Hematopoietic multipotent progenitor cell (in vitro differentiated cells): ENCODE measurements around the gene KRT6A. TPM values are rescaled to one million over a fixed set of nuclear protein-coding genes. Genes with fewer than 3 reads are reported as not detected.
"Not testable (repeated sequence)": the region's sequence is repeated elsewhere in the genome, so short reads cannot be mapped to it uniquely, and the experiment has no call there.

Experiments used
- DNase-seq, 3 donors: peaks; one replicate each; pipeline ENCODE4 v3.0.0-alpha.2; 2011 to 2015; ENCODE audit warnings: low read depth in 2 of 3, low spot score in 2 of 3
- total RNA-seq: library from RNA; depleted of rRNA; stranded (reverse); fragments of >200 nt; gene quantifications from one replicate; pipeline ENCODE4 v1.2.3, GENCODE V29; 2012

KRT6A gene
- total RNA-seq, 1 donor: not detected

GRCh38 chr12:52474212-52474611 is 18.8 kb downstream of the KRT6A start:
- no peak for DNase-seq

DNA sequence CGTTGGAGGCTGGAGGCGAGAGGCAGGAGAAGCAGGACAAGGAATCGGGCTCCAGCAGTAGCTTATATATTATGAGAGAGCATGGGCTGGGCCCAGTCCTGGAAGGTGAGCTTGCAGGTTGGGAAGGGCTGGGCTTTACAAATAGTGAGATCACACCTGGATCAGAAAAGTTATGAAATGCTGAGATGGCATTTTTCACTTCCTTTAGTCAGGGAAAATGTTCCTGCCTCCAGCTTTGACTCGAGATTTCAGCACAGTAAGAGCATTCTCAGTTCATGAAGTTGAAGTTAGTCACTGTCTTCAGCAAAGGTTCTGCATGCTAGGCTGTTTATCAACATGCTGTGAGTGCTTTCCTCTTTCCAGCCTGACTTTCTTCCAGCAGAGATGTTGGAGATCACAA is 19.3 kb downstream of the KRT6A start, which contains the start of gene KRT6C:
KRT6C (minus strand) TSS at position 38 of the 400 bp plus-strand sequence. CDS start 68 bp downstream, outside the sequence.
- DNase-seq: no peak

DNA sequence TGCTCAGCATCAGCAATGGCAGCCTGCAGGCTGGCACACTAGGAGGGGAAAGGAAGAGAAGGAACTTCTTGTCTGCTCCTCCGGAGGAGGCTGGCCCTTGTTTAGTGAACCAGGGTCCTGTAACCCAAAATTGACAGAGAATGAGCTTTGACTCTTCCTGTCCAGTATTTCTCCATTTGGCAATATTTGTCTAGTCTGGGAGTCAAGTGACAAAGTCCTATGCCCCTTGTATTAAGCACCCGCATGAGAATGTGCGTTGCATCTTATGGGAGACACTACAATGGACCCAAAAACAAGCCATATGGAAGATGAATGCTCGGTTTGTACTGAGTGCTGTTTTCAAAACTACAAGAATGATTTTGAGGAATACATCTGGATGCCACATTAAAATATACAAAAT is 23.2 kb downstream of the KRT6A start:
- DNase-seq: no peak

DNA sequence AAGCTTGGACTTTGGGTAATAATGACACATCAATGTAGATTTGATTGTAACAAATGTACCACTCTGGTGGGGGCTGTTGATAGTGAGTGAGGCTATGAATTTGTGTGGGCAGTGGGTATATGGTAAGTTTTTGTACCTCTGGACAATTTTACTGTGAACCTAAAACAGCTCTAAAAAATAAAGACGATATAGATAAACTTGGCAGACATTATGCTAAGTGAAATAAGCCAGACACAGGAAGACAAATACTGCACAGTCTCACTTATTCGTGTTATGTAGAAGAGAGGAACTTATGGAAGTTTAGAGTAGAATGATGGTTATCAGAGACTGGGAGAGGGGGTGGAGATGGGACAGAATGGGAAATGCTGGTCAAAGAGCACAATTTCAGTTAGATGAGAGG is 28.2 kb downstream of the KRT6A start:
- no peak for DNase-seq

- no peak for DNase-seq
Measured at GRCh38 chr12:52461693-52462092, 31.4 kb downstream of the KRT6A start.

DNA sequence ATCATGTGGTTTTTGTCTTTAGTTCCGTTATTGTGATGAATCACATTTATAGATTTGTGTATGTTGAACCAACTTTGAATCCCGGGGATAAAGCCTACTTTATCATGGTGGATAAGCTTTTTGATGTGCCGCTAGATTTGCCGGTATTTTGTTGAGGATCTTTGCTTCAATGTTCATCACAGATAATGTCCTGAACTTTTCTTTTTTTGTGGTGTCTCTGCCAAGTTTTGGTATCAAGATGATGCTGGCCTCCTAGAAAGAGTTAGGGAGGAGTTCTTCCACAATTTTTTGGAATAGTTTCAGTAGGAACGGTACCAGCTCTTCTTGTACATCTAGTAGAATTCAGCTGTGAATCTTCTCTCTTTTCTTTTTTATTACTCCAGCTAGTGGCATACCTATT is 34.2 kb downstream of the KRT6A start:
- DNase-seq: no peak

DNA sequence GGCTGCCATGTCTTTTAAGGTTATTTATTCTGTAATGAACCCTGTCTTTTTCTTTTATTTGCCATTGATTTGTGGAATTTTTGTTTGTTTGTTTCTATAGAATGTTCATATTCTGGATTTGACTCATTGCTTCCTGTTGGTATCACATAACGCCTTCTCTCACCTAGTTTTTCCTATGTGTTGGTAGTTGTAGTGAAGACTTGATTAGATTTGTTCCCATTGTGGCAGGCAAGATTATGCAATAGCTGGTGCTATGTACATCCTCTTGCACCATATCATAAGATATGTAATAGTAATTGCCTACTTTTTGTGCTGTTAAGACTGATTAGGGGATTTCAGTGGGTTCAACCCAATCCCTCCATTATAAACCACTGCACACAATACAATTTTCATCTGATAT is 37.2 kb downstream of the KRT6A start:
- DNase-seq: no peak

GRCh38 chr12:52454411-52455201 is 38.5 kb downstream of the KRT6A start:
- no peak for DNase-seq

DNA sequence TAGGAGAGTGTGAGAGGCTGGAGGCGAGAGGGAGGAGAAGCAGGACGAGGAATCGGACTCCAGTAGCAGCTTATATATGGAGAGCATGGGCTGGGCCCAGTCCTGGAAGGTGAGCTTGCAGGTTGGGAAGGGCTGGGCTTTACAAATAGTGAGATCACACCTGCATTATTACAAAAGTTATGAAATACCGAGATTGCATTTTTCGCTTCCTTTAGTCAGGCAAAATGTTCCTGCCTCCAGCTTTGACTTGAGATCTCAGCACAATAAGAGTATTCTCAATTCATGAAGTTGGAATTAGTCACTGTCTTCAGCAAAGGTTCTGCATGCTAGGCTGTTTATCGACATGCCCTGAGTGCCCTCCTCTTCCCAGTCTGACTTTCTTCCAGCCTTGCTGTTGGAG is 41.0 kb downstream of the KRT6A start, which contains the start of gene KRT6B:
KRT6B (minus strand) TSS at position 46 of the 400 bp plus-strand sequence. CDS start 68 bp downstream, outside the sequence.
- no peak for DNase-seq

DNA sequence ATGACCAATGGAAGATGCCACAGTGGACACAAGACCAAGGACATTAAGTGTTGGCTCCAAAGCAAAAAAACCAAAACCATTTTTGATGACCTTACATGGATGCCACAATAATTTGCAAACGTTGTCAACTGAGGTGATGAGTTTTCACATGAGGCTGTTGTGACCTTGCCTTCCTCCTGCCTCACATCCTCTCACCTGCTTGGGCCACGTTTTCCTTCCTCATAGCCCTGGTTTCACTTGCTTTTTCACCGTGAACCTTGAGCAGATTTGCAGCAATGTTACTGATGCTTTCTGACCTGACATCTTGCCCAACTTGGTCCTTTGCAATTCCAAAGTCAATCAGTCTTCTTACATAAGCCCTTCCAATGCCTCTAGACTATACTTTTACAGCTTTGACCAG is 44.8 kb downstream of the KRT6A start:
- no peak for DNase-seq

DNA sequence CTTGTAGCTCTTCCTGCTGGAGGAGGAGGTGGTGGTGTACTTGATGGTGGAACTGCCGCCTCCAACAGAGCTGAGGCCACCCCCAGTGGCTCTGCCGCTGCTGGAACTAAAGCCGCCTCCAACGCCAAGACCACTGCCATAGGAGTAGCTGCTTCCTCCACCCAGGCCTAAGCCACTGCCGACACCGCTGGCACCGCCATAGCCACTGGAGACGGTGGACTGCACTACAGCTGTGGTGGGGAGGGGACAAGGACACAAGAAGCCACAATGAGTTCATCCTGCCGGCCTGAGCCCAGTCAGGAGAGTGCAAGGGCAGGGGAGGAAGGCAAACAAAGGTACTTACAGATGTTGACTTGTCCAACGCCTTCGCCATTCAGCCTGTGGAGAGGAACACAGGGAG is 45.9 kb downstream of the KRT6A start:
- not testable (repeated sequence) for DNase-seq

GRCh38 chr12:52446367-52447045 is 46.6 kb downstream of the KRT6A start:
- peak in 2 of 3 donors; percentile 22 to 58 for DNase-seq

DNA sequence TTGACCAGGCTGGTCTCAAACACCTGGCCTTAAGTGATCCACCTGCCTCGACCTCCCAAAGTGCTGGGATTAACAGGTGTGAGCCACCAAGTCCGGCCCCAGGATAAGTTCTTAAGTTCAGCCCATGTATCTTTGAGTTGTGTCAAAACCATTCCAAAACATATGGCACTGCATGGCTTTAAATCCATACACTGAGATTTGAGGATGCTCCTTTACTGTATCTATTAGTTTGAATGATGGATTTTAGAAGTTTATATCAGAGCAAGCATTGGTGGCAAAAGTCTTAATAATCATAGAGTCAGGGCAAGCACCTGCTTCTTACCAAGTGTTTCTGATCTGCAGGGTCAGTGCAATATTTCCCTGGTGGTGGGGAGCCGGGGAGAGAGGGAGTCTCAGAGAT is 47.2 kb downstream of the KRT6A start:
- DNase-seq: no peak

GRCh38 chr12:52444647-52445595 is 48.1 kb downstream of the KRT6A start:
- DNase-seq: no peak

DNA sequence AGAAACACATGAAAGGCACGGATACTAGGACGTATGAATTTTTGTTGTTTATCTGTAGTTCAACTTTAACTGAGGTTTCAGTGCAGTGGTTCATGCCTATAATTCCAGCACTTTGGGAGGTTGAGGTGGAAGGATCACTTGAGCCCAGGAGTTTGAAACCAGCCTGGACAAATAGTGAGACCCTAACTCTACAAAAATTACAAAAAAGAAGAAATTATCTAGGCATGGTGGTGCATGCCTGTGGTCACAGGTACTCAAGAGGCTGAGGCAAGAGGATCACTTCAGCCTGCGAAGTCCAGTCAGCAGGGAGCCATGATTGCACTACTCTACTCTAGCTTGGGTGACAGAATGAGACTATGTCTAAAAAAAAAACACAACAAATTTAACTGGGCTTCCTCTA is 49.1 kb downstream of the KRT6A start:
- no peak for DNase-seq

DNA sequence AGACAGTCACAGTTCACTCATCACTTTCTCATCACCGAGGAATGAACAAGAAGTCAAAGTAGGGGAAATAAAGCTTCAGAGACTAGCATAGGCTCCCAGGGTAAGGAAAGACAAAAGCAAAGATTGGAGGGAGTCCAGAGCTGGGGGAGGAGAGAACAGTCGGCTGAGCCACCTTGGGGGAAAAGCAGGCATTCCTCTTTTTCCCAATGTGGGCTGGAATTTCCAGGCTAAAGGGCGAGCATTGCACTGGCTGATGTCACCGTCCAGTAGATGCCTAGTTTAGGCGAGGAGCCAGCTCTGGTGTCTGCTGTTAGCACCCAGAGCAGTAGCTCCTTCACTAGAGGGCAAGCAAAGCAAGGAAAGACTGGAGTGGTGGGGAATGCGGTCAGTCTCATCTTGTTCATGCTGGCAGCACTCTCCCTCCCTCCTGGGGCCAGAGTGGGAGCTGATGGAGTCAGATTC is 50.4 kb downstream of the KRT6A start:
- DNase-seq: no peak

- DNase-seq: no peak
Measured at GRCh38 chr12:52441320-52441911, 51.6 kb downstream of the KRT6A start.

- DNase-seq: no peak
Measured at GRCh38 chr12:52440821-52441319, 52.2 kb downstream of the KRT6A start.

- no peak for DNase-seq
Measured at GRCh38 chr12:52439845-52440244, 53.2 kb downstream of the KRT6A start.

- DNase-seq: no peak
Measured at GRCh38 chr12:52439420-52439819, 53.6 kb downstream of the KRT6A start.
